Stimulated activated CD4-positive, alpha-beta T cell treated with anti-CD3 and anti-CD28 coated beads, Interleukin-1b, Interleukin-23, amount 100 ng/mL, for 1 hour (primary cell): ENCODE results near the gene ZMYND8.

ENCODE experiments used
- DNase-seq, 2 donors: peaks; one replicate each; pipeline ENCODE4 v3.0.0-alpha.2; 2020; ENCODE audit warnings: low read depth in 2 of 2

Gene ZMYND8

GRCh38 chr20:47174456-47175243 lies 181.8 kb downstream of the ZMYND8 start:
- no peak for DNase-seq

GRCh38 chr20:47173596-47174216 lies 182.8 kb downstream of the ZMYND8 start:
- no peak for DNase-seq

DNA sequence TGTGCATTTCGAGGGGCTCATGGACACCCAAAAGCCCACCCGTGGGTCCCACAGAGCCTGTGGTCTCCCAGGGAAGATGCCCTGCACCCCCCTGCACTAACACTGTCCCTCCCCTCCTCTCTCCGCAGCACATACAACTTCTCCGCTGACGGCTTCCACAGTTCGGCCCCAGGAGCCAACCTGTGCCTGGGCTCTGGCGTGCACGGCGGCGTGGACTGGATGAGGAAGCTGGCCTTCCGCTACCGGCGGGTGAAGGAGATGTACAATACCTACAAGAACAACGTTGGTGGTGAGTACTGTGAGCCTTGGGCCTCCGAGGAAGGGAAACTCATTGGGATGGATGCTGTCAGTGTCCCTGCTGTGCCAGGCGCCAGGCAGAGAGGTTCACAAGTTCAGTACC lies 183.9 kb downstream of the ZMYND8 start:
- no peak for DNase-seq

DNA sequence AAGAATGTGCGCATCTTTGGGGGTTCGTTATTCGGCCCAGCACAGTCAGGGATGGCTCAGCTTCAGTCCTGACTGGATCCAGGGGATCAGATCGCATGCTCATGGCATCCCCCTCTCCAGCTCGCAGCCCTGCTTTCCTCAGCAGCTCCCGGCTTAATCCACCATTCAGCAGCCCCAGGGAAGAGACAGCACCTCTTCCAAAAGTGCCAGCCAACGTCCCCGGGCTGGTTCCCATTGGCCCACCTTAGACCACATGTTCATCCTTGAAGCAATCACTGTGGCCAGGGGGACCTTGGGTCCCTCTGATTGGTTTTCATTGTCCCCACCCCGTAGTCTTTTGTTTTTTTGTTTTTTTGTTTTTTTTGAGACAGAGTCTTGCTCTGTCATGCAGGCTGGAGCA lies 188.7 kb downstream of the ZMYND8 start:
- no peak for DNase-seq

DNA sequence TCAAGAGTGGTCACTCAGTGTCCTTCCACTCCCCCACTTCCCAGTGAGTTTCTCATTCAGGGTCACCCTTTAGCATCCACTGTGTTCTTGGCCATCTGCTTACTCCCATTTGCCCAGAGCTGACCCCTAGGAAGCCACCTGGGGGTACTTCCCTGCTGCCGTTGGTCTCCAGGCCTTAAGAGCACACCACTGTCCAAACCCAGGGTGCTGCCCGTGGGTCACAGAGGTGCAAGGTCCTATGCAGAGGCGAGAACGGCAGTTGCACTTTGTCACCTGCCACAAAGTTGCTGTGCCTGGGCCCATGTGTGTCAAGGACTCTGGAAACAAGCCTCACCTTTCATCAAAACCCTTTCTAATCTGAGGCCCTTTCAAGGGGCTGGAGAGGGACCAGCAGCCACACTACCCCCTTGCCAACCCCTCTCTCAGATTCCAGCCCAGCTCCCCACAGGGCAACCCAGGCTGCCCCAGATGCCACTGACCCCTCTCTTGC lies 191.1 kb downstream of the ZMYND8 start:
- no peak for DNase-seq

DNA sequence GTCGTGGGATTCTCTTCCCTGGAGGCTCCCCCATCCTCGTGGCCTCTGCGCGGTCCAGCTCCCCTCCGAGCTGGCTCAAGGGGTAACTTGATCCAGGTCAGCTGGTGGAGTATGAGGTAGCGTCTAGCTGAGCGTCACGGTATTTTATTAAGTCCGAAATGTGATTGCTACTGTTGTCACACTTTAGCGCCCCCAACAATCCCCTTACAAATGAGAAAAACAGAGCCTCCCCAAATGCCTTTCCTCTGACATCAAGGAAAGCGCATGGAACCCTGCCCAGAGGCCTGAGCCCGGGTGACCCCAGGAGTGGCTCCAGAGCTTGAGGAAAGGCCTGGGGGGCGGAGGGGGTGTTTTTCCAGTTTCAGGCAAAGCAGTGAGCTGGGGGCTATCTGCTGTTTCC lies 192.4 kb downstream of the ZMYND8 start:
- DNase-seq = no peak

- no peak for DNase-seq
Observed at GRCh38 chr20:47161411-47161810, 195.1 kb downstream of the ZMYND8 start.

GRCh38 chr20:47160992-47161391 lies 195.5 kb downstream of the ZMYND8 start:
- DNase-seq = no peak

- no peak for DNase-seq
Observed at GRCh38 chr20:47160240-47160639, 196.3 kb downstream of the ZMYND8 start.
